B cell (primary cell): ENCODE measurements around the gene TXN. TPM values are rescaled to one million over a fixed set of nuclear protein-coding genes. Genes with fewer than 3 reads are reported as not detected.

Experiments
- ATAC-seq: fragments of 200-7000 bp; cut with Tn5 transposase; one replicate; pipeline ENCODE4 v1.10.0; 2021; ENCODE audit warnings: low read depth, mild to moderate bottlenecking, moderate number of reproducible peaks, moderate library complexity
- CTCF ChIA-PET: fragments of 350-600 bp; sonication (Branson Sonifier 250); formaldehyde crosslinking; loops from one replicate; lab custom pipeline; 2021; ENCODE audit warnings: antibody characterized with exemption, inconsistent platforms; lab: Charles Lee
- POLR2A ChIA-PET: fragments of 350-600 bp; sonication (Branson Sonifier 250); formaldehyde crosslinking; loops from one replicate; lab custom pipeline; 2021; ENCODE audit warnings: antibody characterized with exemption; lab: Charles Lee
- DNase-seq: peaks from one replicate; pipeline ENCODE4 v3.0.0; 2013
- H2AFZ ChIP-seq: 2 replicates; pipeline ENCODE4 v1.6.1; 2012; ENCODE audit warnings: mild to moderate bottlenecking, low read depth, low read length; ENCODE audit not compliant: insufficient read depth, poor library complexity, severe bottlenecking
- H3K27ac ChIP-seq, 2 donors: 1 replicate in 1 of 2; 2 replicates in 1 of 2; pipeline ENCODE4 v1.5.1; 2012 to 2013; ENCODE audit warnings: low read length in 2 of 2, mild to moderate bottlenecking in 2 of 2, moderate library complexity in 1 of 2
- H3K27me3 ChIP-seq, 4 experiments: fragments of 200-600 bp in 1 of 4; sonication (generic) in 1 of 4; replicated peaks in 1 of 4; 1 replicate in 2 of 4; 2 replicates in 2 of 4; pipeline versions ENCODE4 v1.6.1 to v1.7.0; 2013 to 2016; ENCODE audit warnings: low read length in 3 of 4, mild to moderate bottlenecking in 2 of 4, mixed read lengths in 1 of 4, moderate library complexity in 1 of 4; ENCODE audit not compliant: insufficient read depth in 4 of 4, control insufficient read depth in 3 of 4; ENCODE audit errors: control extremely low read depth in 1 of 4
- H3K36me3 ChIP-seq, 2 experiments: replicated peaks in 1 of 2; 1 replicate in 1 of 2; 2 replicates in 1 of 2; pipeline versions ENCODE4 v1.6.1 to v1.7.1; 2013; ENCODE audit warnings: low read length in 1 of 2; ENCODE audit not compliant: insufficient read depth in 2 of 2, control insufficient read depth in 1 of 2; ENCODE audit errors: control extremely low read depth in 1 of 2, extremely low read depth in 1 of 2
- H3K4me1 ChIP-seq, 2 donors: fragments of 200-600 bp in 1 of 2; sonication (generic) in 1 of 2; 1 replicate in 1 of 2; 2 replicates in 1 of 2; pipeline versions ENCODE4 v1.5.1 to v1.6.1; 2013 to 2017; ENCODE audit warnings: low read length in 2 of 2; ENCODE audit not compliant: control insufficient read depth in 2 of 2, insufficient read depth in 2 of 2
- H3K4me2 ChIP-seq: replicated peaks from 2 replicates; pipeline ENCODE3; 2012; ENCODE audit warnings: mild to moderate bottlenecking, low read depth, low read length; ENCODE audit not compliant: poor library complexity, severe bottlenecking
- H3K4me3 ChIP-seq, 5 experiments: fragments of 200-600 bp in 1 of 5; sonication (generic) in 1 of 5; 1 replicate in 3 of 5; 2 replicates in 2 of 5; pipeline versions ENCODE4 v1.5.1 to v1.7.0; 2011 to 2016; ENCODE audit warnings: low read length in 4 of 5, mild to moderate bottlenecking in 4 of 5, low read depth in 2 of 5, control low read depth in 1 of 5, moderate library complexity in 1 of 5; ENCODE audit not compliant: insufficient read depth in 1 of 5; ENCODE audit errors: control extremely low read depth in 1 of 5, extremely low read depth in 1 of 5
- H3K79me2 ChIP-seq: fragments of 200-600 bp; sonication (generic); one replicate; pipeline ENCODE4 v1.6.0; 2016; ENCODE audit warnings: low read length; ENCODE audit not compliant: control insufficient read depth, insufficient read depth
- H3K9ac ChIP-seq: fragments of 200-600 bp; sonication (generic); 2 replicates; pipeline ENCODE4 v1.6.1; 2017; ENCODE audit warnings: mild to moderate bottlenecking, low read length, moderate library complexity
- H3K9me3 ChIP-seq, 3 donors: one replicate each; pipeline versions ENCODE4 v1.6.1 to v1.7.1; 2013; ENCODE audit warnings: low read length in 2 of 3; ENCODE audit not compliant: control insufficient read depth in 2 of 3, insufficient read depth in 1 of 3; ENCODE audit errors: control extremely low read depth in 1 of 3
- H4K20me1 ChIP-seq: 2 replicates; pipeline ENCODE4 v1.6.0; 2012; ENCODE audit warnings: mild to moderate bottlenecking, low read length; ENCODE audit not compliant: insufficient read depth, control insufficient read depth, poor library complexity, severe bottlenecking
- H3K27ac Mint-ChIP-seq: one replicate; pipeline ENCODE4 v1.8.0; 2021; ENCODE audit warnings: mixed read lengths
- H3K27me3 Mint-ChIP-seq: one replicate; pipeline ENCODE4 v1.8.0; 2021; ENCODE audit warnings: mixed read lengths
- H3K4me1 Mint-ChIP-seq: one replicate; pipeline ENCODE4 v1.8.0; 2021; ENCODE audit warnings: mixed read lengths
- H3K4me3 Mint-ChIP-seq: one replicate; pipeline ENCODE4 v1.8.0; 2021; ENCODE audit warnings: mixed read lengths
- H3K9me3 Mint-ChIP-seq: one replicate; pipeline ENCODE4 v1.8.0; 2022; ENCODE audit warnings: mixed read lengths; ENCODE audit not compliant: insufficient read depth
- CTCF ChIP-seq: fragments of 200-600 bp; IDR thresholded peaks from one replicate; pipeline ENCODE4 v1.8.0; 2022; ENCODE audit warnings: antibody characterized with exemption, mild to moderate bottlenecking
- EZH2 ChIP-seq: IDR thresholded peaks from 2 replicates; pipeline ENCODE4 v1.6.1; 2012; ENCODE audit warnings: borderline replicate concordance, low read depth, mild to moderate bottlenecking, moderate library complexity, low read length; ENCODE audit not compliant: insufficient read depth, poor library complexity, severe bottlenecking
- WGBS: methylation state at CpG from one replicate; pipeline ENCODE4 v1.1.5; 2013; ENCODE audit warnings: missing lambda C conversion rate; ENCODE audit not compliant: insufficient coverage; 5-methylcytosine and 5-hydroxymethylcytosine counted together
- intact Hi-C: fragments of 100-400 bp; cut with micrococcal nuclease; formaldehyde crosslinking; loops from one replicate; pipeline ENCODE4 v1.10.0; 2022
- polyA plus RNA-seq: library from polyadenylated mRNA; depleted of rRNA; stranded (reverse); fragments of >200 nt; gene quantifications from 2 replicates; pipeline ENCODE4 v1.2.3, GENCODE V29; 2012
- total RNA-seq, 2 donors: library from RNA; stranded (reverse); fragments of 120-200 nt in 1 of 2; gene quantifications; 1 replicate in 1 of 2; 2 replicates in 1 of 2; pipeline versions ENCODE4 v1.2.3 to v1.2.4, GENCODE V29; 2013 to 2022

The TXN gene
- total and polyA plus RNA-seq, 2 donors (not counting 1 experiment from before 2014, with no cell fraction given), result 20.2 to 29.0 TPM

GRCh38 chr9:110257097-110257841, 962 bp upstream of the TXN start:
- H3K36me3 ChIP-seq, result no peaks in the 10 kb centered on the region
- H3K4me2 ChIP-seq, result peak overlapping the region; percentile 69
- POLR2A ChIA-PET, result no interaction called here
- H3K27ac Mint-ChIP-seq, result peak overlapping the region; percentile 85
- no peaks in the 10 kb centered on the region for H3K9me3 Mint-ChIP-seq
- H3K4me1 Mint-ChIP-seq, result peaks cover 26% of the 10 kb centered on the region
- DNase-seq (no peak), ATAC-seq (no peak)
- H4K20me1 ChIP-seq, result no peaks in the 10 kb centered on the region
- no peaks in the 10 kb centered on the region for H3K9me3 ChIP-seq
- no peaks in the 10 kb centered on the region for H3K27me3 Mint-ChIP-seq
- H3K4me3 ChIP-seq, result peak overlapping the region; percentile 75 to 88 (median 83)
- no peaks in the 10 kb centered on the region for H3K27me3 ChIP-seq
- intact Hi-C loops, result loop anchor here (2.0 to 10.0 kb wide), 6 partner anchors 92 to 1638 kb away; partner anchors contain the start of genes CTNNAL1, ECPAS and UGCG
- H2AFZ ChIP-seq, result peak overlapping the region; percentile 93
- WGBS, result 9% methylated on average over 9 of the region's 14 CpGs
- peak overlapping the region; percentile 92 for H3K4me3 Mint-ChIP-seq
- H3K27ac ChIP-seq, result no peak overlapping the region
- peak overlapping the region; percentile 81 for H3K9ac ChIP-seq
- CTCF ChIA-PET, result interaction anchor here (0.7 kb wide), 1 partner anchor 37 kb away, joined by 3 read pairs; no protein-coding TSS in a partner anchor
- no peaks in the 10 kb centered on the region for H3K79me2 ChIP-seq
- TF ChIP-seq CTCF (no peak), EZH2 (no peak)
- H3K4me1 ChIP-seq, result peaks cover 5 to 21% of the 10 kb centered on the region in 2 donors
